ENCODE measurements around the gene PTRH2.
"Not testable (repeated sequence)": the region's sequence is repeated elsewhere in the genome, so short reads cannot be mapped to it uniquely, and the experiment has no call there.

Gene PTRH2

GRCh38 chr17:59707149-59707970, at the start of gene PTRH2, which contains the start of gene VMP1:
PTRH2 (minus strand) TSS chr17:59707430; CDS start chr17:59697978, 9,452 bp downstream.
VMP1 (plus strand) TSS chr17:59707654; CDS start chr17:59731447, 23,793 bp downstream.
- DNase-seq = peak; percentile 98

GRCh38 chr17:59756236-59756818, 49.1 kb upstream of the PTRH2 start:
- DNase-seq = no peak

DNA sequence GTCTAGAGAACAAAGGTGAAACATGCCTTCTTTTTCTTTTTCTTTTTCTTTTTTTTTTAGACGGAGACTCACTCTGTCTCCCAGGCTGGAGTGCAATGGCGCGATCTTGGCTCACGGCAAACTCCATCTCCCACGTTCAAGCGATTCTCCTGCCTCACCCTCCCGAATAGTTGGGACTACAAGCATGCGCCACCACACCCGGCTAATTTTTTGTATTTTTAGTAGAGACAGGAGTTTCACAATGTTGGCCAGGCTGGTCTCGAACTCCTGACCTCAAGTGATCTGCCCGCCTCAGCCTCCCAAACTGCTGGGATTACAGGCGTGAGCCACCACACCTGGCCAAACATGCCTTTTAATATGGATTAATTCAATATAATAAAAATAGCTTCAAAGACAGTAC, 47.8 kb upstream of the PTRH2 start:
- DNase-seq = not testable (repeated sequence)

- DNase-seq = no peak
Measured at GRCh38 chr17:59754552-59754951, 47.3 kb upstream of the PTRH2 start.

- peak; percentile 55 for DNase-seq
Measured at GRCh38 chr17:59753522-59754467, 46.6 kb upstream of the PTRH2 start.

DNA sequence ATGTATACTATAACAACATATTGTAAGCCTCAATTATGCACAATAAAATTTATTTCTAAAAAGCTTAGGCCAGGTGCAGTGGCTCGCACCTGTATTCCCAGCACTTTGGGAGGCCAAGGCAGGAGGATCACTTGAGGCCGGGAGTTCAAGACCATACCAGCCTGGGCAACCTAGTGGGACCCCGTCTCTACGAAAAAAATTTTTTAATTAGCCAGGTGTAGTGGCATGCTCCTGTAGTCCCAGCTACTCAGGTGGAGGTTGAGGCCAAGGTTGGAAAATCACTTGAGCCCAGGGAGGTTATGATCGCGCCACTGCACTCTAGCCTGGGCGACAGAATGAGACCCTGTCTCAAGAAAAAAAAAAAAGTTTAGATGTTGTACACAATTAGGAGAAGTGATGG, 45.7 kb upstream of the PTRH2 start:
- no peak for DNase-seq

DNA sequence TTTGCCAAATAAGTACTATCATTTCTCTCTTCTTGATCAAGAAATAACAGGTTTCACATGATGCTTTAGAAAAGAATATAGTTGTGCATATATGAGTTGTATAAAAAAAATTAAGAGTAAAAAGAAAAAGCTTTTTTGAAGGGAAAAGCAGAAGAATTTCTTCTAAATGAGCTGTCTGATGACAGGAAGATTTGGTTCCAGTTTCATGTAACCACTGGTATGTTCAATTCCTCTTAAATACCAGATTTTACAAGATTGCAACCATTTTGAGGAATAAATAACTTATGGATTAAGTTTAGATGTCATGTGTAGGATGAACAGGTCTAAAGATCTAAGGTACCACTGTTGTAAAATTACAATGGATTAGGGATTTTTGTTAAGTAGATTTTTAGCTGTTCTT, 45.2 kb upstream of the PTRH2 start:
- no peak for DNase-seq

DNA sequence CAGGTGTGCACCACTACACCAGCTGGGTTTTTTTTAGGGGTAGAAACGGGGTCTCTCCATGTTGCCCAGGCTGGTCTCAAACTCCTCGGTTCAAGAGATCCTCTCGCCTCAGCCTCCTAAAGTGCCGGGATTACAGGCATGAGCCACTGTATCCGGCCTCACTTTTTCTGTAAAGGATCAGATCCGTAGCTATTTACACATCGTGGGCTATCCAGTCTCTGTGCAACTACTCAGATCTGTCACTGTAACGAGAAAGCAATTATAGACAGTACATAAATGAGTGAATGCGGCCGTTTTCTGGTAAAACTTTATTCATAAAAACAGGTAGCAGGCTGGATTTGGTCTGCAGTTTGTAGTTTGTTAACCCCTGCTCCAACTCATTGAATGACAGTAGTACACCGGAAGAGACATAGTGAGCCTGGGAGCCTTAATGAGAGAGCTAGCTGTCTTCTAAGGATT, 44.8 kb upstream of the PTRH2 start:
- no peak for DNase-seq

- DNase-seq = no peak
Measured at GRCh38 chr17:59748591-59748990, 41.4 kb upstream of the PTRH2 start.

DNA sequence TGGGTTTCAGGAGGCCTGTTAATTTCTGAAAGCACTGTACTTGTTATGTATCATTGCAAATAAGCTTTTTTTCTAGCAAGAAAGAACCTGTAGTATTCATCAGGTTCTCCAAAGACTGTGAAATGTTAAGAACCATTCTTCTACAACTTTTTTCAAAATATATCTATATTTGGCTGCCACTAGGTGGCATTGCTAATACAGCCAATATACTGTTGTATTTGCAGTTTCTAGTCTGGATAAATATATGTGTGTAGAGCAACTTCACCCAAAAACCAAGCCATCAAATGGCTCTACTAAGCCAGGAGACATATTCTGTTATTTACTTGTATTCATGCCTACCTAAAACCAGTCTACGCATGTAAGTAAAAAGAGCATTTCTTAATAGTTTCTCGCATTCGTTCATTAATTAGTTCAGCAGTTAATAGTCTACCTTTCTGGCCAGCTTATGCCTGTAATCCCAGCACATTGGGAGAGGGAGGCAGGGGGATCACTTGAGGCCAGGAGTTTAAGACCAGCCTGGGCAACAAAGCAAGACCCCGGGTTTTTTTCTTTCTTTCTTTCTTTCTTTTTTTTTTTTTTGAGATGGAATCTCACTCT, 39.7 kb upstream of the PTRH2 start:
- peak; percentile 1 for DNase-seq

DNA sequence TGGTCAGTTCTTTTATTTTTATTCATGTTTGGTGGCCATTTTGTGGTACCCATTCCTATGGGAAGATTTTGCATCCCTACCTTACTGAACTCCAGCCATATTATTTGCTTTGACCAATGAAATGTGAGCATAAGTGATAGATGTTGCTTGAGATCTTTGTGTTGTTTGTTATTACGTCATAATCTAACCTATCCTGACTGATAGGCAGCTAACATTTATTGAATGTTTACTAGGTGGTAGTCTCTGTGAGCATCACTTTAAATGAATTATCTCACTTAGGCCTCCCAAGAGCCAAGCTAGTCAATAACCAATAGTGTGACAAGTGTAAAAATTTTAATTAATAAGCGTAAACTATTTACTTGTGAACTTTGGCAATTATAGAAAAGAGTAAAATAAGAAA, 37.8 kb upstream of the PTRH2 start:
- no peak for DNase-seq

DNA sequence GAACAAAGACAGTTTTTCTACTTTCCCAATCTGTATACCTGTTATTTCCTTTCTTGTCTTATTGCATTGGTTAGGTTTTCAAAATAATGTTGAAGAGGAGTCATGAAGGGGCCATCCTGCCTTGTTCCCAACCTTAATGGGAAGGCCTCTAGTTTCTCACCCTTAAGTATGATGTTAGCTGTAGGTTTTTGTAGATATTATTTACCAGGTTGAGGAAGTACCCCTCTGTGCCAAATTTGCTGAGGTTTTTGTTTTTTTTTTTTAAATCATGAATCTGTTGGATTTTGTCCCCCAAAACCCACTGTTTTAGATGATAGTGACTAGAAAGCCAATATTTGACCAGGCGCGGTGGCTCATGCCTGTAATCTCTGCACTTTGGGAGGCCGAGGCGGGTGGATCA, 36.6 kb upstream of the PTRH2 start:
- no peak for DNase-seq

- no peak for DNase-seq
Measured at GRCh38 chr17:59737324-59737723, 30.1 kb upstream of the PTRH2 start.

- DNase-seq = no peak
Measured at GRCh38 chr17:59734226-59734625, 27.0 kb upstream of the PTRH2 start.

- DNase-seq = no peak
Measured at GRCh38 chr17:59733697-59734096, 26.5 kb upstream of the PTRH2 start.

DNA sequence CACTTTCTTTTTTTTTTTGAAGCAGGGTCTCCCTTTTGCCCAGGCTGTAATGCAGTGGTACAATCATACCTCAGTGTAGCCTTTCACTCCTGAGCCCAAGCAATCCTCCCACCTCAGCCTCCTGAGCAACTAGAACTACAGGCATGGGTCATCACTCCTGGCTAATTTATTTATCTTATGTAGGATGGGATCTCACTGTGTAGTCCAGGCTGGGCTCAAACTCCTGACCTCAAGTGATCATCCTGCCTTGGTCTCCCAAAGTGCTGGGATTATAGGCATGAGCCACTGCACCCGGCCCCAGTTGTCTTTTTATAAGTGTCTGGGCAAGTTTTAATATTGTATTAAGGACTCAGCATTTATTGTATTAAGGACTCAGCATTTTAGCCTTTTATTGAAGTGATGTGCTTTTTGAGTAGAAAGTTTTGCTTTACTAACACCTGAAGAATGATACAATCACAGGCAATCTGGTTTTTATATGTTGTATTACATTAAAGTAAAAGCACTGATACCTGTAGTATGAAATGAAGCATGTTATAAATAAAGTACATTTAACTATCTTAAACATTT, 23.1 kb upstream of the PTRH2 start:
- no peak for DNase-seq

GRCh38 chr17:59727817-59728533, 20.7 kb upstream of the PTRH2 start:
- no peak for DNase-seq

DNA sequence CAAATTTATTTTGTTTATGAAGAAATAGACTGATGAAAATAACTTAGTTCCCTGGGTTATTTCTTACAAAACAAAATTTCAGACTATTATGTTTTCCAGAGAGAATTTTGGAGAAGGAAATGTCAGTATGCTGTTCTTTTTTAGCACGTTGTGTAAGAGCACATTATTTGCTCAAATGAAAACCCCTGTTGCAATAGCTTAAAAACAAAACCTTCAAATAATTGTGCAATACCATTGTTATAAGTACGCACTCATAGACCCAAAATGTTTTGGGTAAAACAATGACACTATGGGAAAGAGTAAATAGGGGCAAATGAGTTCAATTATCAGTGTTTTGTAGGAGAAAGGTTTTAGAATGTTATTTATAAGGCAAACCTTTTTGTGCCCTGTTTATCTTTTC, 18.5 kb upstream of the PTRH2 start:
- DNase-seq = no peak

DNA sequence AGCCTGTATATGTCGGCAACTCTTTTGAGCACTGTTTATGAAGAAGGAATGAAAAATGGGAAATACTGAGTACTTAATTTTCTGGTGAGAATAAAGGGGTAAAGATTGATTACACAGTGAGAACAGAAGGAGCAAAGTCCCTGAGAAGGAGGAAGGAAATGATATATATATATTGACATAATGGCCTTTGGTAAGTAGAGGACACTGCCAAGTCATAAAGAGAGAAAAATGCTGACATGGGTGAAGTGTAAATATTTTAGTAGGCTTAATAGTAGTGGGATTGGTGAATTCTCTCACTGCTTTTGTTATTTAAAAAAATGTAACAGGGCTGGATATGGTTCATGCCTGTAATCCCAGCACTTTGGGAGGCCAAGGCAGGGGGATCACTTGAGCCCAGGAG, 16.4 kb upstream of the PTRH2 start:
- no peak for DNase-seq

GRCh38 chr17:59723041-59723440, 15.8 kb upstream of the PTRH2 start:
- DNase-seq = no peak

GRCh38 chr17:59722623-59723022, 15.4 kb upstream of the PTRH2 start:
- no peak for DNase-seq

DNA sequence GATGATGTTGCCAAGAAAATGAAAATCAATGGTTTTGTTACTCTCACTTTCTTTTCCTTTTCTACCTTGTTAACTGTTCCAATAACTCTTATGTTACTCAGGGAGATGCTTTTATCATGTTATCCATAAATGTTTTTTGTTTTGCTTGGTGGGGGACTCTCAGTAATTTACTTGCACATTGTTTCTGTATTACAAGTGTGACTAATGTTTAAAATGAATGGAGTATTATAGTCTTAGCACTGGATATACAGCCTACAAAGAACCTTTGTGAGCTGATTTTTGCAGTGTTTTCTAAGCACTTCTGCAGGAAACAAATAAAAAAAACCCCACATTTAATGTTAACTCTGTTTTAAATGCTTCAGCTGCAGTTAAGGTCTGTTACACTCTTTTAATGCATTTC, 12.3 kb upstream of the PTRH2 start:
- no peak for DNase-seq
